Calu3 (cell line): ENCODE results near the gene LHB. TPM values are rescaled to one million over a fixed set of nuclear protein-coding genes. Genes with fewer than 3 reads are reported as not detected.
"Not testable (repeated sequence)": the region's sequence is repeated elsewhere in the genome, so short reads cannot be mapped to it uniquely, and the experiment has no call there.

Source experiments
- BruUV-seq: library from RNA; stranded (reverse); fragments of 400-500 nt; replicated peaks from 2 replicates; lab custom pipeline; 2021; lab: Mats Ljungman, UMichigan
- CTCF ChIA-PET: fragments of 300-600 bp; sonication (Branson Sonifier 250); formaldehyde crosslinking; loops from one replicate; lab custom pipeline; 2022; ENCODE audit warnings: antibody characterized with exemption; lab: Charles Lee
- DNase-seq: peaks from one replicate; pipeline ENCODE4 v3.0.0; 2022
- H3K27ac Mint-ChIP-seq: one replicate; pipeline ENCODE4 v1.8.0; 2022; ENCODE audit warnings: mixed read lengths; ENCODE audit not compliant: unreplicated experiment
- H3K27me3 Mint-ChIP-seq: one replicate; pipeline ENCODE4 v1.8.0; 2022; ENCODE audit warnings: mixed read lengths; ENCODE audit not compliant: unreplicated experiment
- H3K36me3 Mint-ChIP-seq: one replicate; pipeline ENCODE4 v1.8.0; 2022; ENCODE audit warnings: mild to moderate bottlenecking, moderate library complexity, mixed read lengths; ENCODE audit not compliant: insufficient read depth, unreplicated experiment
- H3K4me1 Mint-ChIP-seq: one replicate; pipeline ENCODE4 v1.8.0; 2022; ENCODE audit warnings: mild to moderate bottlenecking, low read depth, mixed read lengths; ENCODE audit not compliant: unreplicated experiment
- H3K4me3 Mint-ChIP-seq: one replicate; pipeline ENCODE4 v1.8.0; 2022; ENCODE audit warnings: mild to moderate bottlenecking, low read depth, moderate library complexity, mixed read lengths; ENCODE audit not compliant: unreplicated experiment
- H3K9me3 Mint-ChIP-seq: one replicate; pipeline ENCODE4 v1.8.0; 2022; ENCODE audit warnings: low read depth, mixed read lengths; ENCODE audit not compliant: unreplicated experiment
- intact Hi-C: fragments of 100-400 bp; cut with micrococcal nuclease; formaldehyde crosslinking; loops from one replicate; pipeline ENCODE4 v1.10.0; 2022; ENCODE audit not compliant: unreplicated experiment
- total RNA-seq: library from RNA; stranded (reverse); gene quantifications from 2 replicates; pipeline ENCODE4 v1.2.3, GENCODE V29; 2022
- TF ChIP-seq, protein P1 (sequence below): fragments of 200-600 bp; IDR thresholded peaks from one replicate; pipeline ENCODE4 v1.8.0; 2022; ENCODE audit warnings: antibody characterized with exemption; ENCODE audit not compliant: unreplicated experiment

Gene LHB
- total RNA-seq, 1 experiment from 2014 or later = 1.1 TPM

DNA sequence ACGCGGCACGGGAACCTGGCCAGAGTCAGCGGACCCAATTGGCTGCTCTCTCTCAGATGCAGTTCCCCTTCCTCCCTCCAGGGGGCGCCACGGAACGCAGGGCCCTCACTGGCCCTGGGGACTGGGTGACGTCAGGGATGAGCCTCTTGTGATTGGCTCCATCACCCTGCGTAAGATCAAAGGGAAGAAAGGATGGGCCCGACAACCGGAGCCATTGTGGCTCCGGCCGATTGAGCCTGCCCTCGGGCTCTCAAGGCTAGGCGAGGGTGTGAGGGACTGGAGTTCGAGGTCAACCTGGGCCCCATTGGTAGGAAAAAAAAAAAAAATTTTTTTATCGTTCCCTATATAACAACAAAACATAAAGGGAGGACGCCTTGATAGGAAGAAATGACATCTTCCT is 19.9 kb upstream of the LHB start, which contains the start of gene CGB1:
Gene CGB1 (minus strand): TSS at position 81 of the 400 bp plus-strand sequence. CDS start 184 bp downstream, outside the sequence.
- intact Hi-C loops, H3K9me3 Mint-ChIP-seq, H3K4me3 Mint-ChIP-seq, H3K27ac Mint-ChIP-seq, H3K27me3 Mint-ChIP-seq, CTCF ChIA-PET, BruUV-seq, DNase-seq: not testable (repeated sequence)
- TF ChIP-seq, protein P1, sequence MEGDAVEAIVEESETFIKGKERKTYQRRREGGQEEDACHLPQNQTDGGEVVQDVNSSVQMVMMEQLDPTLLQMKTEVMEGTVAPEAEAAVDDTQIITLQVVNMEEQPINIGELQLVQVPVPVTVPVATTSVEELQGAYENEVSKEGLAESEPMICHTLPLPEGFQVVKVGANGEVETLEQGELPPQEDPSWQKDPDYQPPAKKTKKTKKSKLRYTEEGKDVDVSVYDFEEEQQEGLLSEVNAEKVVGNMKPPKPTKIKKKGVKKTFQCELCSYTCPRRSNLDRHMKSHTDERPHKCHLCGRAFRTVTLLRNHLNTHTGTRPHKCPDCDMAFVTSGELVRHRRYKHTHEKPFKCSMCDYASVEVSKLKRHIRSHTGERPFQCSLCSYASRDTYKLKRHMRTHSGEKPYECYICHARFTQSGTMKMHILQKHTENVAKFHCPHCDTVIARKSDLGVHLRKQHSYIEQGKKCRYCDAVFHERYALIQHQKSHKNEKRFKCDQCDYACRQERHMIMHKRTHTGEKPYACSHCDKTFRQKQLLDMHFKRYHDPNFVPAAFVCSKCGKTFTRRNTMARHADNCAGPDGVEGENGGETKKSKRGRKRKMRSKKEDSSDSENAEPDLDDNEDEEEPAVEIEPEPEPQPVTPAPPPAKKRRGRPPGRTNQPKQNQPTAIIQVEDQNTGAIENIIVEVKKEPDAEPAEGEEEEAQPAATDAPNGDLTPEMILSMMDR = peak; percentile 86
- peaks cover 15% of the 10 kb centered on the region for H3K4me1 Mint-ChIP-seq
- H3K36me3 Mint-ChIP-seq = peaks cover 22% of the 10 kb centered on the region

- H3K4me3 Mint-ChIP-seq, BruUV-seq, H3K4me1 Mint-ChIP-seq, H3K9me3 Mint-ChIP-seq, DNase-seq, H3K27me3 Mint-ChIP-seq, intact Hi-C loops, H3K27ac Mint-ChIP-seq, CTCF ChIA-PET: not testable (repeated sequence)
- TF ChIP-seq, protein P1 = peak; percentile 68
- peaks cover 19% of the 10 kb centered on the region for H3K36me3 Mint-ChIP-seq
Observed at GRCh38 chr19:49031642-49032301, 14.9 kb upstream of the LHB start, which contains the start of gene CGB2. Gene CGB2, plus strand, starts transcription at chr19:49031890. Its CDS starts 206 bp downstream, at chr19:49032096.

GRCh38 chr19:49030323-49030722 is 13.4 kb upstream of the LHB start:
- H3K27ac Mint-ChIP-seq, H3K4me1 Mint-ChIP-seq, H3K9me3 Mint-ChIP-seq, H3K4me3 Mint-ChIP-seq, intact Hi-C loops, DNase-seq, CTCF ChIA-PET, BruUV-seq: not testable (repeated sequence)
- Mint-ChIP-seq H3K36me3 (peaks cover 11% of the 10 kb centered on the region), H3K27me3 (peaks cover 18% of the 10 kb centered on the region)

GRCh38 chr19:49029749-49030148 is 12.9 kb upstream of the LHB start:
- H3K9me3 Mint-ChIP-seq, CTCF ChIA-PET, H3K4me3 Mint-ChIP-seq, BruUV-seq, H3K36me3 Mint-ChIP-seq, H3K27ac Mint-ChIP-seq, intact Hi-C loops, DNase-seq, H3K4me1 Mint-ChIP-seq: not testable (repeated sequence)
- peaks cover 19% of the 10 kb centered on the region for H3K27me3 Mint-ChIP-seq

GRCh38 chr19:49028686-49029085 is 11.8 kb upstream of the LHB start:
- H3K36me3 Mint-ChIP-seq, H3K4me3 Mint-ChIP-seq, intact Hi-C loops, H3K4me1 Mint-ChIP-seq, DNase-seq, H3K9me3 Mint-ChIP-seq, BruUV-seq, H3K27ac Mint-ChIP-seq, CTCF ChIA-PET: not testable (repeated sequence)
- H3K27me3 Mint-ChIP-seq = peaks cover 19% of the 10 kb centered on the region

GRCh38 chr19:49025599-49025998 is 8.7 kb upstream of the LHB start:
- H3K4me3 Mint-ChIP-seq, BruUV-seq, intact Hi-C loops, CTCF ChIA-PET, DNase-seq, H3K9me3 Mint-ChIP-seq, H3K36me3 Mint-ChIP-seq, H3K27ac Mint-ChIP-seq: not testable (repeated sequence)
- H3K27me3 Mint-ChIP-seq = peaks cover 30% of the 10 kb centered on the region
- peaks cover 12% of the 10 kb centered on the region for H3K4me1 Mint-ChIP-seq

GRCh38 chr19:49025088-49025487 is 8.2 kb upstream of the LHB start:
- H3K27me3 Mint-ChIP-seq = peaks cover 30% of the 10 kb centered on the region
- CTCF ChIA-PET, DNase-seq, H3K4me3 Mint-ChIP-seq, H3K9me3 Mint-ChIP-seq, BruUV-seq, H3K27ac Mint-ChIP-seq, intact Hi-C loops, H3K36me3 Mint-ChIP-seq: not testable (repeated sequence)
- H3K4me1 Mint-ChIP-seq = peaks cover 17% of the 10 kb centered on the region

GRCh38 chr19:49024233-49024632 is 7.3 kb upstream of the LHB start, which contains the start of gene CGB3:
Gene CGB3, minus strand, starts transcription at chr19:49024333. Its CDS starts 362 bp downstream, at chr19:49023971.
- DNase-seq, intact Hi-C loops, CTCF ChIA-PET, H3K4me3 Mint-ChIP-seq, BruUV-seq, H3K9me3 Mint-ChIP-seq, H3K27ac Mint-ChIP-seq: not testable (repeated sequence)
- peaks cover 37% of the 10 kb centered on the region for H3K27me3 Mint-ChIP-seq
- H3K36me3 Mint-ChIP-seq = peaks cover 11% of the 10 kb centered on the region
- H3K4me1 Mint-ChIP-seq = peaks cover 25% of the 10 kb centered on the region
